Left ventricle myocardium inferior (tissue), 1 donor: ENCODE data around the gene VPS13D. TPM values are rescaled to one million over a fixed set of nuclear protein-coding genes. Genes with fewer than 3 reads are reported as not detected.

Experiments used
- DNase-seq: peaks from one replicate; pipeline ENCODE4 v3.0.0-alpha.2; 2020
- H3K27ac ChIP-seq: fragments of 200-600 bp; replicated peaks from 2 replicates; pipeline ENCODE4 v1.8.0; 2021
- H3K27me3 ChIP-seq: fragments of 200-600 bp; 2 replicates; pipeline ENCODE4 v1.8.0; 2021; ENCODE audit warnings: low read depth
- H3K36me3 ChIP-seq: fragments of 200-600 bp; 2 replicates; pipeline ENCODE4 v1.8.0; 2021
- H3K4me1 ChIP-seq: fragments of 200-600 bp; 2 replicates; pipeline ENCODE4 v1.8.0; 2021
- H3K4me3 ChIP-seq: fragments of 200-600 bp; 2 replicates; pipeline ENCODE4 v1.8.0; 2021; ENCODE audit warnings: mild to moderate bottlenecking, moderate library complexity
- H3K9me3 ChIP-seq: fragments of 200-600 bp; replicated peaks from 2 replicates; pipeline ENCODE4 v1.8.0; 2021
- intact Hi-C: fragments of 100-400 bp; cut with micrococcal nuclease; formaldehyde crosslinking; loops from one replicate; pipeline ENCODE4 v1.11.0; 2022
- microRNA-seq: library from miRNA; unstranded; fragments of <30 nt; microRNA quantifications from one replicate; pipeline ENCODE4 v1.2.0, GENCODE V29; 2020
- total RNA-seq: library from RNA; stranded (reverse); fragmentation: NEBNext Ultra II Directional; extraction: Animal tissue kit (Norgen Biotek cat#: 25700); gene quantifications from one replicate; pipeline ENCODE4 v1.2.1, GENCODE V29; 2021
- TF ChIP-seq, protein P1 (sequence below): fragments of 200-600 bp; IDR thresholded peaks from 2 replicates; pipeline ENCODE4 v1.8.0; 2021; ENCODE audit warnings: antibody characterized with exemption, mild to moderate bottlenecking, borderline replicate concordance
- donor health status: DM: no; HTN: yes; CAD: no; lungs with severe emphysema.

VPS13D gene
- total RNA-seq, 1 donor from 2014 or later, result 71.6 TPM

DNA sequence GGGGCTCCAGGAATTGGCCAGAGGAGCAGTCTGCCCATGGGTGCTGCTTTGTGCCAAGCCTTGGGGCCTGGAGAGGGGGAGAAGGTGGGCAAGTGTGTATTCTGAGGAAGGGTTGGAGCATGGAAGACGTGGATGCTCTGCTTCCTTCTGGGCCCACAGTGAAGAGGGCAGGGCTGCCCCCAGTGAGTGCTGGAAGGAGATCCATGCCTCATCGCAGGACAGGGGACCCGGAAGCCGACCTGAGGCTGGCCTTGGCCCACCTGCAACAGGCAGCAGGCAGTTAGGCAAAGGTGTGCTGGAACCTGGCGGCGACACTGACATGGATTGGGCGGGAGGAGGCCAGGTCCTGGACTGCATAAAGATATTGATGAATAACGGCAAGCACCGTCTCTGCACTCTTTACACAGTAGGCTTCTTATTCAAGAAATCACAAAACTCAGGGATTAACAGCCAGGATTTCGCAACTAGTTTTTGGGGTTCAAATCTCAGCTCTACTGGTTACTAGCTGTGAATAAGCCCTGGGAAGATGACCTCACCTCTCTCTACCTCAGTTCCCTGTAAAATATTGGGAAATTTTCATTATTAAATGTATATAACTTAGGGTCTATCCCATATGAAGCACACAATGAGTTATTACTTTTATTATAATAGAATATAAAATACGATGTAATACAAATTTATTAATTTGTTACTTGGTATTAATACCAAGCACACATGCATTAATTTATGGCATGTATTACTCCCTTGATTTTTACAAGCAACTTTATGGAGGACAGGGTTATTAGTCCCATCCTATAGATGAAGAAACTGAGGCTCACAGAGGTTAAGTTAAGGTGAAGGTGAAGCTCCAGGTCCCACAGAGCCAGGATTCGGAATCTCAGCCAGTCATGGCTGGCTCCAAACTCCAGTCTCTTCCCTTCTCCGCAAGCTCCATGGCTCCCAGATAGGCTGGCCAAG lies 325.9 kb downstream of the VPS13D start:
- peak; percentile 13 for DNase-seq
- Histone ChIP-seq H3K4me1 (peaks cover 56% of the 10 kb centered on the region), H3K27me3 (no peaks in the 10 kb centered on the region), H3K36me3 (no peaks in the 10 kb centered on the region), H3K4me3 (no peak overlapping the region), H3K9me3 (no peaks in the 10 kb centered on the region), H3K27ac (peak overlapping the region; percentile 87)
- intact Hi-C loops, result no loop called here
- TF ChIP-seq, protein P1, sequence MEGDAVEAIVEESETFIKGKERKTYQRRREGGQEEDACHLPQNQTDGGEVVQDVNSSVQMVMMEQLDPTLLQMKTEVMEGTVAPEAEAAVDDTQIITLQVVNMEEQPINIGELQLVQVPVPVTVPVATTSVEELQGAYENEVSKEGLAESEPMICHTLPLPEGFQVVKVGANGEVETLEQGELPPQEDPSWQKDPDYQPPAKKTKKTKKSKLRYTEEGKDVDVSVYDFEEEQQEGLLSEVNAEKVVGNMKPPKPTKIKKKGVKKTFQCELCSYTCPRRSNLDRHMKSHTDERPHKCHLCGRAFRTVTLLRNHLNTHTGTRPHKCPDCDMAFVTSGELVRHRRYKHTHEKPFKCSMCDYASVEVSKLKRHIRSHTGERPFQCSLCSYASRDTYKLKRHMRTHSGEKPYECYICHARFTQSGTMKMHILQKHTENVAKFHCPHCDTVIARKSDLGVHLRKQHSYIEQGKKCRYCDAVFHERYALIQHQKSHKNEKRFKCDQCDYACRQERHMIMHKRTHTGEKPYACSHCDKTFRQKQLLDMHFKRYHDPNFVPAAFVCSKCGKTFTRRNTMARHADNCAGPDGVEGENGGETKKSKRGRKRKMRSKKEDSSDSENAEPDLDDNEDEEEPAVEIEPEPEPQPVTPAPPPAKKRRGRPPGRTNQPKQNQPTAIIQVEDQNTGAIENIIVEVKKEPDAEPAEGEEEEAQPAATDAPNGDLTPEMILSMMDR, result no peak

GRCh38 chr1:12556368-12556930 lies 326.6 kb downstream of the VPS13D start:
- Histone ChIP-seq H3K4me3 (no peak overlapping the region), H3K36me3 (no peaks in the 10 kb centered on the region), H3K4me1 (peaks cover 56% of the 10 kb centered on the region), H3K27me3 (no peaks in the 10 kb centered on the region), H3K9me3 (no peaks in the 10 kb centered on the region), H3K27ac (peak overlapping the region; percentile 87)
- TF ChIP-seq, protein P1, result no peak
- intact Hi-C loops, result no loop called here
- peak; percentile 62 for DNase-seq

GRCh38 chr1:12556957-12557935 lies 327.4 kb downstream of the VPS13D start:
- no peak for DNase-seq
- intact Hi-C loops, result no loop called here
- H3K4me3 ChIP-seq, result no peak overlapping the region
- TF ChIP-seq, protein P1, result no peak
- peaks cover under 1% of the 10 kb centered on the region for H3K9me3 ChIP-seq
- no peaks in the 10 kb centered on the region for H3K27me3 ChIP-seq
- H3K4me1 ChIP-seq, result peaks cover 53% of the 10 kb centered on the region
- peak overlapping the region; percentile 87 for H3K27ac ChIP-seq
- no peaks in the 10 kb centered on the region for H3K36me3 ChIP-seq

GRCh38 chr1:12561121-12561520 lies 331.3 kb downstream of the VPS13D start:
- no peak overlapping the region for H3K4me3 ChIP-seq
- DNase-seq, result no peak
- H3K27ac ChIP-seq, result no peak overlapping the region
- H3K9me3 ChIP-seq, result peaks cover 22% of the 10 kb centered on the region
- peaks cover 4% of the 10 kb centered on the region for H3K36me3 ChIP-seq
- peaks cover 40% of the 10 kb centered on the region for H3K4me1 ChIP-seq
- intact Hi-C loops, result no loop called here
- H3K27me3 ChIP-seq, result no peaks in the 10 kb centered on the region
- TF ChIP-seq, protein P1, result no peak

Small RNAs within 50 kb of the gene (microRNA-seq; reads per million reads assigned to microRNA genes)
- gene MIR4632, result not detected

Other genes with a start within 250 kb of the VPS13D start
- gene MFN2, start 249.6 kb upstream of the VPS13D start, total RNA-seq, result 663 TPM
- gene MIIP, start 210.5 kb upstream of the VPS13D start, total RNA-seq, result 16.2 TPM
- gene TNFRSF8, start 166.7 kb upstream of the VPS13D start, total RNA-seq, result 0.82 TPM
- gene TNFRSF1B, start 63.0 kb upstream of the VPS13D start, total RNA-seq, result 16.2 TPM